Breast epithelium (tissue), 4 donors: Measurements from ENCODE around the gene SLC27A1. TPM values are rescaled to one million over a fixed set of nuclear protein-coding genes. Genes with fewer than 3 reads are reported as not detected.
A peak's percentile ranks its signal among the peaks of the same experiment; 100 is the strongest.
"Not testable (repeated sequence)": the region's sequence is repeated elsewhere in the genome, so short reads cannot be mapped to it uniquely, and the experiment has no call there.

Experiments
- DNase-seq, 2 donors: peaks; one replicate each; pipeline ENCODE4 v3.0.0-alpha.2; 2019; ENCODE audit warnings: low spot score in 2 of 2
- H3K27ac ChIP-seq, 2 donors: fragments of 200-600 bp; sonication (generic) in 1 of 2; one replicate each; pipeline ENCODE4 v1.5.1; 2016 to 2019; ENCODE audit warnings: mild to moderate bottlenecking in 1 of 2
- H3K27me3 ChIP-seq, 2 donors: fragments of 200-600 bp; sonication (generic) in 1 of 2; one replicate each; pipeline versions ENCODE4 v1.5.1 to v1.6.0; 2017 to 2019; ENCODE audit warnings: control low read depth in 1 of 2, mild to moderate bottlenecking in 1 of 2
- H3K36me3 ChIP-seq: fragments of 200-600 bp; one replicate; pipeline ENCODE4 v1.5.1; 2019
- H3K4me1 ChIP-seq, 2 donors: fragments of 200-600 bp; sonication (generic); one replicate each; pipeline ENCODE4 v1.5.1; 2016 to 2019; ENCODE audit warnings: control low read depth in 1 of 2
- H3K4me3 ChIP-seq, 3 donors: fragments of 200-600 bp; sonication (generic); 1 replicate in 2 of 3; 2 replicates in 1 of 3; pipeline ENCODE4 v1.5.1; 2016 to 2019; ENCODE audit warnings: mild to moderate bottlenecking in 3 of 3, moderate library complexity in 2 of 3
- H3K9me3 ChIP-seq, 2 donors: fragments of 200-600 bp; sonication (generic) in 1 of 2; one replicate each; pipeline ENCODE4 v1.5.1; 2016 to 2019; ENCODE audit warnings: control low read depth in 1 of 2
- CTCF ChIP-seq, 3 donors: fragments of 450-650 bp; IDR thresholded peaks; one replicate each; pipeline ENCODE4 v1.5.1; 2016 to 2017; ENCODE audit warnings: antibody characterized with exemption in 3 of 3, mild to moderate bottlenecking in 3 of 3, moderate library complexity in 3 of 3
- POLR2A ChIP-seq: fragments of 450-650 bp; IDR thresholded peaks from one replicate; pipeline ENCODE4 v1.6.1; 2016; ENCODE audit warnings: antibody characterized with exemption, mild to moderate bottlenecking, moderate library complexity
- POLR2AphosphoS5 ChIP-seq, 3 donors: sonication (generic); formaldehyde crosslinking; IDR thresholded peaks; one replicate each; pipeline ENCODE4 v1.6.1; 2017; ENCODE audit warnings: antibody characterized with exemption in 3 of 3
- intact Hi-C: fragments of 100-400 bp; cut with DNase I; formaldehyde crosslinking; loops from one replicate; pipeline ENCODE4 v1.15.1; 2023; ENCODE audit warnings: low total_unique reads
- total RNA-seq, 3 donors: library from RNA; depleted of rRNA; stranded (reverse); fragments of >200 nt; gene quantifications; one replicate each; pipeline ENCODE4 v1.1.0, GENCODE V29; 2016

The SLC27A1 gene
- total RNA-seq, 3 donors from 2014 or later: 32.4 to 35.4 (median 34.8) TPM

GRCh38 chr19:17471410-17472125 lies 1.2 kb downstream of the SLC27A1 start:
- H3K27me3 ChIP-seq: no peaks in the 10 kb centered on the region
- intact Hi-C loops: no loop called here
- H3K27ac ChIP-seq: peak overlapping the region; percentile 93 to 97
- H3K9me3 ChIP-seq: no peaks in the 10 kb centered on the region
- H3K36me3 ChIP-seq: no peaks in the 10 kb centered on the region
- DNase-seq: no peak
- TF ChIP-seq POLR2A: no peak
- TF ChIP-seq CTCF (IDR thresholded peaks at IDR 0.05): no peak
- no peak for TF ChIP-seq POLR2AphosphoS5 (IDR thresholded peaks at IDR 0.05)
- H3K4me1 ChIP-seq: peaks cover 11 to 18% of the 10 kb centered on the region in 2 donors
- peak overlapping the region; percentile 76 to 87 (median 85) for H3K4me3 ChIP-seq

- H3K36me3 ChIP-seq: no peaks in the 10 kb centered on the region
- H3K9me3 ChIP-seq: no peaks in the 10 kb centered on the region
- TF ChIP-seq POLR2A (no peak), CTCF (IDR thresholded peaks at IDR 0.05) (no peak), POLR2AphosphoS5 (IDR thresholded peaks at IDR 0.05) (no peak)
- intact Hi-C loops: no loop called here
- peaks cover 11 to 17% of the 10 kb centered on the region in 2 donors for H3K4me1 ChIP-seq
- H3K4me3 ChIP-seq: no peak overlapping the region
- H3K27me3 ChIP-seq: no peaks in the 10 kb centered on the region
- peak overlapping the region; percentile 55 to 58 for H3K27ac ChIP-seq
- no peak for DNase-seq
Observed at GRCh38 chr19:17473041-17473440, 2.7 kb downstream of the SLC27A1 start.

DNA sequence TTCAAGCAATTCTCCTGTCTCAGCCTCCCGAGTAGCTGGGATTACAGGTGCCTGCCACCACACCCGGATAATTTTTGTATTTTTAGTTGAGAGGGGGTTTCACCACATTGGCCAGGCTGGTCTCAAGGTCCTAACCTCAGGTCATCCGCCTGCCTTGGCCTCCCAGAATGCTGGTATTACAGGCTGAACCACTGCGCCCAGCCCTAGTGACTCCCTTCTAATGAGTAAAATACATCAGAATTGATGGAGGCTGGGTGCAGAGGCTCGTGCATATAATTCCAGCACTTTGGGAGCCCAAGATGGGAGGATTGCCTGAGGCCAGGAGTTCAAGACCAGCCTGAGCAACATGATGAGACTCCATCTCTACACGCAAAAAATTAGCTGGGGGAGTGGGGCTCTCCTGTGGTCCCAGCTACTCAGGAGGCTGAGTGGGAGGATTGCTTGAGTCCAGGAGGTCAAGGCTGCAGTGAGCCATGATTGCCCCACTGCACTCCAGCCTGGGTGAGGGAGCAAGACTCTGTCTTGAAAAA lies 4.8 kb downstream of the SLC27A1 start:
- H3K27me3 ChIP-seq, intact Hi-C loops, H3K9me3 ChIP-seq, H3K36me3 ChIP-seq, DNase-seq: not testable (repeated sequence)
- Histone ChIP-seq H3K27ac (peak overlapping the region; percentile 84 to 89), H3K4me3 (peak overlapping the region in 1 of 3 donors; percentile 2), H3K4me1 (peaks cover 8 to 11% of the 10 kb centered on the region in 2 donors)

- Histone ChIP-seq H3K4me1 (peaks cover 8 to 11% of the 10 kb centered on the region in 2 donors), H3K36me3 (no peaks in the 10 kb centered on the region), H3K4me3 (peak overlapping the region in 1 of 3 donors; percentile 2), H3K9me3 (no peaks in the 10 kb centered on the region), H3K27me3 (no peaks in the 10 kb centered on the region), H3K27ac (peak overlapping the region; percentile 84 to 89)
- intact Hi-C loops: no loop called here
- TF ChIP-seq CTCF (IDR thresholded peaks at IDR 0.05): no peak
- peak; percentile 39 to 68 (median 58) for TF ChIP-seq POLR2AphosphoS5 (IDR thresholded peaks at IDR 0.05)
- no peak for TF ChIP-seq POLR2A
- peak; percentile 67 to 96 for DNase-seq
Observed at GRCh38 chr19:17475541-17476115, 5.3 kb downstream of the SLC27A1 start.

DNA sequence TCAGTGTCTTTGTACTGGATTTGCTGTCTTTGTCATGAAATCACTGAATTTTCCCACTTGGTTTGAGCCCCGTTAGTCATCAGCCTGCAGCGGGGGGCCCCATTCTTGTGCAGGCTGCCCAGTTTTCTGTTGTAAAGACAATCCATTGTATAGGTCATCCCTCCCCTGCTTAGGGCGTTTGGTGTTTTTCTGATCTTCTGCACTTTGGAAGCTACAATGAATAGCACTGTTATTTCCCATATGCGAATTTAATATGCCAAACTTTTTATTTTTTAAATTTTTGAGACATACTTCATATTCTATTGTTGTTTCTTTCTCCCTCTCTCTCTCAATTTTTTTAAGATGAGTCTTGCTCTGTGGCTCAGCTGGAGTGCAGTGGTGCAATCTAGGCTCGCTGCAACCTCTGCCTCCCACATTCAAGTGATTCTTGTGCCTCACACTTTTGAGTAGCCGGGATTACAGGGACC lies 9.0 kb downstream of the SLC27A1 start:
- H3K27me3 ChIP-seq: no peaks in the 10 kb centered on the region
- no peak overlapping the region for H3K4me3 ChIP-seq
- H3K9me3 ChIP-seq: no peaks in the 10 kb centered on the region
- peak overlapping the region; percentile 36 to 67 for H3K27ac ChIP-seq
- intact Hi-C loops: no loop called here
- DNase-seq: no peak
- H3K4me1 ChIP-seq: peaks cover 5% of the 10 kb centered on the region in 2 donors
- no peaks in the 10 kb centered on the region for H3K36me3 ChIP-seq
- no peak for TF ChIP-seq POLR2AphosphoS5 (IDR thresholded peaks at IDR 0.05)
- TF ChIP-seq POLR2A: no peak
- no peak for TF ChIP-seq CTCF (IDR thresholded peaks at IDR 0.05)
